Mesendoderm (in vitro differentiated cells): ENCODE results near the gene TBC1D16.

ENCODE experiments used
- DNase-seq: peaks from one replicate; pipeline ENCODE4 v3.0.0; 2013
- H2AK5ac ChIP-seq: 2 replicates; pipeline ENCODE4 v1.6.1; 2013; ENCODE audit warnings: low read length, inconsistent platforms
- H2BK120ac ChIP-seq: 2 replicates; pipeline ENCODE4 v1.6.1; 2013; ENCODE audit warnings: low read depth, mild to moderate bottlenecking, low read length, moderate library complexity, mixed read lengths
- H2BK15ac ChIP-seq: replicated peaks from 2 replicates; pipeline ENCODE4 v1.6.1; 2013; ENCODE audit warnings: low read depth, mild to moderate bottlenecking, moderate library complexity
- H2BK5ac ChIP-seq: 2 replicates; pipeline ENCODE4 v1.6.1; 2013; ENCODE audit warnings: low read length, inconsistent platforms
- H3K18ac ChIP-seq: 2 replicates; pipeline ENCODE4 v1.6.1; 2013; ENCODE audit warnings: mild to moderate bottlenecking, low read length, mixed read lengths
- H3K23ac ChIP-seq: one replicate; pipeline ENCODE4 v1.6.1; 2013; ENCODE audit warnings: low read length
- H3K27ac ChIP-seq: 2 replicates; pipeline ENCODE4 v1.5.1; 2013; ENCODE audit warnings: low read depth, mild to moderate bottlenecking, inconsistent platforms, low read length, moderate library complexity
- H3K27me3 ChIP-seq: 2 replicates; pipeline ENCODE4 v1.6.1; 2013; ENCODE audit warnings: low read length, control low read depth, mild to moderate bottlenecking, inconsistent platforms; ENCODE audit not compliant: insufficient read depth, poor library complexity
- H3K36me3 ChIP-seq: 2 replicates; pipeline ENCODE4 v1.6.1; 2013; ENCODE audit warnings: low read length, inconsistent platforms; ENCODE audit not compliant: control insufficient read depth, insufficient read depth
- H3K4ac ChIP-seq: one replicate; pipeline ENCODE4 v1.6.1; 2013; ENCODE audit warnings: low read depth, mild to moderate bottlenecking, low read length, moderate library complexity
- H3K4me1 ChIP-seq: 2 replicates; pipeline ENCODE4 v1.6.1; 2013; ENCODE audit warnings: low read depth, low read length, inconsistent platforms; ENCODE audit not compliant: control insufficient read depth
- H3K4me2 ChIP-seq: 2 replicates; pipeline ENCODE4 v1.6.1; 2013; ENCODE audit warnings: low read length
- H3K4me3 ChIP-seq: 2 replicates; pipeline ENCODE4 v1.5.1; 2013; ENCODE audit warnings: mild to moderate bottlenecking, low read length
- H3K56ac ChIP-seq: one replicate; pipeline ENCODE4 v1.6.1; 2013; ENCODE audit warnings: low read length
- H3K79me1 ChIP-seq: 2 replicates; pipeline ENCODE4 v1.6.1; 2013; ENCODE audit warnings: low read length, inconsistent platforms
- H3K79me2 ChIP-seq: 2 replicates; pipeline ENCODE4 v1.6.1; 2013; ENCODE audit warnings: mild to moderate bottlenecking, low read length; ENCODE audit not compliant: control insufficient read depth, insufficient read depth
- H3K9ac ChIP-seq: 2 replicates; pipeline ENCODE4 v1.6.1; 2013; ENCODE audit warnings: low read length, inconsistent platforms
- H4K5ac ChIP-seq: one replicate; pipeline ENCODE4 v1.6.1; 2013; ENCODE audit warnings: low read length
- H4K8ac ChIP-seq: one replicate; pipeline ENCODE4 v1.6.1; 2013; ENCODE audit warnings: low read depth, mild to moderate bottlenecking, control low read depth, low read length, moderate library complexity
- WGBS: extraction: QIAGEN DNeasy Blood & Tissue Kit; methylation state at CpG from one replicate; pipeline ENCODE4 v1.1.7; 2013; ENCODE audit warnings: low lambda C conversion rate, missing lambda C conversion rate; ENCODE audit not compliant: insufficient coverage; ENCODE audit errors: extremely low coverage; 5-methylcytosine and 5-hydroxymethylcytosine counted together

Gene TBC1D16

GRCh38 chr17:79926142-79926604 lies 109.5 kb downstream of the TBC1D16 start:
- H3K23ac ChIP-seq = no peak overlapping the region
- no peak overlapping the region for H4K8ac ChIP-seq
- H3K79me1 ChIP-seq = no peaks in the 10 kb centered on the region
- H2BK120ac ChIP-seq = no peak overlapping the region
- H3K27me3 ChIP-seq = no peaks in the 10 kb centered on the region
- H3K79me2 ChIP-seq = no peaks in the 10 kb centered on the region
- H3K4ac ChIP-seq = no peak overlapping the region
- H3K27ac ChIP-seq = no peak overlapping the region
- H3K9ac ChIP-seq = no peak overlapping the region
- no peak overlapping the region for H3K4me3 ChIP-seq
- H3K18ac ChIP-seq = peak overlapping the region; percentile 54
- H3K56ac ChIP-seq = peak overlapping the region; percentile 71
- peak; percentile 53 for DNase-seq
- H2BK5ac ChIP-seq = peak overlapping the region; percentile 20
- peaks cover 3% of the 10 kb centered on the region for H3K4me1 ChIP-seq
- no peak overlapping the region for H2BK15ac ChIP-seq
- H3K36me3 ChIP-seq = no peaks in the 10 kb centered on the region
- H3K4me2 ChIP-seq = no peak overlapping the region
- no peak overlapping the region for H2AK5ac ChIP-seq
- whole genome bisulfite sequencing = no CpG with 5 or more reads among the region's 9 CpGs
- no peak overlapping the region for H4K5ac ChIP-seq

- Histone ChIP-seq H3K4me2 (no peak overlapping the region), H3K4ac (peak overlapping the region; percentile 37), H3K23ac (no peak overlapping the region), H2BK120ac (peak overlapping the region; percentile 17), H3K56ac (peak overlapping the region; percentile 64), H2BK5ac (peak overlapping the region; percentile 25), H3K9ac (no peak overlapping the region), H3K18ac (peak overlapping the region; percentile 43), H3K79me2 (no peaks in the 10 kb centered on the region), H3K4me1 (peaks cover 3% of the 10 kb centered on the region), H3K79me1 (no peaks in the 10 kb centered on the region), H2AK5ac (no peak overlapping the region), H2BK15ac (no peak overlapping the region), H3K27me3 (no peaks in the 10 kb centered on the region), H3K36me3 (no peaks in the 10 kb centered on the region), H3K27ac (peak overlapping the region; percentile 38), H3K4me3 (no peak overlapping the region), H4K8ac (no peak overlapping the region), H4K5ac (no peak overlapping the region)
- no peak for DNase-seq
- no CpG with 5 or more reads among the region's 29 CpGs for WGBS
These were observed 110.3 kb downstream of the TBC1D16 start for GRCh38 chr17:79925242-79925957.

- Histone ChIP-seq H3K4me2 (no peak overlapping the region), H3K9ac (no peak overlapping the region), H2BK5ac (no peak overlapping the region), H3K23ac (no peak overlapping the region), H3K4me1 (peaks cover 3% of the 10 kb centered on the region), H3K27ac (no peak overlapping the region), H3K27me3 (no peaks in the 10 kb centered on the region), H3K4me3 (no peak overlapping the region), H2AK5ac (no peak overlapping the region), H4K8ac (no peak overlapping the region), H4K5ac (no peak overlapping the region), H3K56ac (no peak overlapping the region), H3K4ac (no peak overlapping the region), H2BK120ac (no peak overlapping the region), H3K79me2 (no peaks in the 10 kb centered on the region), H3K36me3 (no peaks in the 10 kb centered on the region), H2BK15ac (no peak overlapping the region), H3K79me1 (no peaks in the 10 kb centered on the region), H3K18ac (peak overlapping the region; percentile 35)
- no CpG with 5 or more reads among the region's 3 CpGs for WGBS
- no peak for DNase-seq
These were observed 111.1 kb downstream of the TBC1D16 start for GRCh38 chr17:79924639-79924976.

GRCh38 chr17:79923974-79924638 lies 111.6 kb downstream of the TBC1D16 start:
- WGBS = no CpG with 5 or more reads among the region's 16 CpGs
- H2BK120ac ChIP-seq = no peak overlapping the region
- H3K27ac ChIP-seq = peak overlapping the region; percentile 10
- no peak overlapping the region for H3K4me2 ChIP-seq
- H3K4me3 ChIP-seq = no peak overlapping the region
- H3K9ac ChIP-seq = no peak overlapping the region
- DNase-seq = peak; percentile 79
- H2AK5ac ChIP-seq = no peak overlapping the region
- H3K56ac ChIP-seq = peak overlapping the region; percentile 25
- H3K23ac ChIP-seq = no peak overlapping the region
- H3K79me2 ChIP-seq = no peaks in the 10 kb centered on the region
- H3K4ac ChIP-seq = no peak overlapping the region
- no peak overlapping the region for H4K8ac ChIP-seq
- H3K27me3 ChIP-seq = no peaks in the 10 kb centered on the region
- peaks cover 3% of the 10 kb centered on the region for H3K4me1 ChIP-seq
- no peak overlapping the region for H3K18ac ChIP-seq
- peak overlapping the region; percentile 71 for H2BK5ac ChIP-seq
- H3K36me3 ChIP-seq = no peaks in the 10 kb centered on the region
- no peaks in the 10 kb centered on the region for H3K79me1 ChIP-seq
- no peak overlapping the region for H4K5ac ChIP-seq
- H2BK15ac ChIP-seq = no peak overlapping the region

GRCh38 chr17:79922798-79923197 lies 112.9 kb downstream of the TBC1D16 start:
- Histone ChIP-seq H3K9ac (no peak overlapping the region), H3K4me2 (no peak overlapping the region), H3K4ac (no peak overlapping the region), H2BK5ac (no peak overlapping the region), H3K23ac (no peak overlapping the region), H3K18ac (no peak overlapping the region), H3K56ac (no peak overlapping the region), H2BK15ac (no peak overlapping the region), H3K27me3 (no peaks in the 10 kb centered on the region), H3K36me3 (no peaks in the 10 kb centered on the region), H3K4me1 (peaks cover 3% of the 10 kb centered on the region), H2AK5ac (peak overlapping the region; percentile 6), H3K27ac (no peak overlapping the region), H3K79me1 (no peaks in the 10 kb centered on the region), H4K8ac (no peak overlapping the region), H4K5ac (no peak overlapping the region), H3K4me3 (no peak overlapping the region), H3K79me2 (no peaks in the 10 kb centered on the region), H2BK120ac (no peak overlapping the region)
- DNase-seq = no peak
- no CpG with 5 or more reads among the region's 12 CpGs for WGBS
